Bronchial epithelial cell (primary cell): Measurements from ENCODE around the gene PFDN1. TPM values are rescaled to one million over a fixed set of nuclear protein-coding genes. Genes with fewer than 3 reads are reported as not detected.
A peak's percentile ranks its signal among the peaks of the same experiment; 100 is the strongest.

ENCODE experiments used
- DNase-seq: peaks from one replicate; pipeline ENCODE4 v3.0.0-alpha.2; 2010; ENCODE audit warnings: low read depth
- FAIRE-seq: peaks from 2 replicates; lab custom pipeline; 2011; peaks lifted over from hg19 to GRCh38; lab: Jason Lieb, UNC
- H3K27me3 ChIP-seq: 2 replicates; pipeline ENCODE4 v1.5.1; 2011; ENCODE audit warnings: low read length; ENCODE audit not compliant: control insufficient read depth, insufficient read depth
- H3K36me3 ChIP-seq: 2 replicates; pipeline ENCODE4 v1.5.1; 2011; ENCODE audit warnings: low read length; ENCODE audit not compliant: control insufficient read depth, insufficient read depth
- H3K4me3 ChIP-seq: 2 replicates; pipeline ENCODE4 v1.5.1; 2011; ENCODE audit warnings: mild to moderate bottlenecking, low read depth, low read length, control low read depth
- CTCF ChIP-seq: IDR thresholded peaks from 2 replicates; pipeline ENCODE4 v1.5.1; 2011; ENCODE audit warnings: mild to moderate bottlenecking, moderate library complexity, low read length, control low read depth, inconsistent platforms; ENCODE audit not compliant: insufficient read depth, severe bottlenecking
- total RNA-seq: library from RNA; depleted of rRNA; stranded (reverse); fragments of >200 nt; gene quantifications from 2 replicates; pipeline ENCODE4 v1.2.1, GENCODE V29; 2014

PFDN1 gene
- total RNA-seq, 1 donor from 2014 or later: 34.5 TPM

- TF ChIP-seq CTCF: no peak
- Histone ChIP-seq H3K4me3 (no peak overlapping the region), H3K27me3 (no peaks in the 10 kb centered on the region), H3K36me3 (peaks cover 2% of the 10 kb centered on the region)
- DNase-seq (peak; percentile 65), FAIRE-seq (no peak)
These were observed 9.6 kb downstream of the PFDN1 start for GRCh38 chr5:140293091-140293848.

- DNase-seq: peak; percentile 74
- Histone ChIP-seq H3K36me3 (peaks cover 2% of the 10 kb centered on the region), H3K4me3 (no peak overlapping the region), H3K27me3 (no peaks in the 10 kb centered on the region)
- no peak for TF ChIP-seq CTCF
- no peak for FAIRE-seq
These were observed 10.5 kb downstream of the PFDN1 start for GRCh38 chr5:140292212-140293036.

- Histone ChIP-seq H3K4me3 (no peak overlapping the region), H3K27me3 (no peaks in the 10 kb centered on the region), H3K36me3 (peaks cover 2% of the 10 kb centered on the region)
- no peak for TF ChIP-seq CTCF
- FAIRE-seq: no peak
- DNase-seq: no peak
These were observed 14.9 kb downstream of the PFDN1 start for GRCh38 chr5:140287801-140288521.

- no peak overlapping the region for H3K4me3 ChIP-seq
- no peaks in the 10 kb centered on the region for H3K27me3 ChIP-seq
- TF ChIP-seq CTCF: no peak
- peaks cover 2% of the 10 kb centered on the region for H3K36me3 ChIP-seq
- DNase-seq (no peak), FAIRE-seq (no peak)
These were observed 16.5 kb downstream of the PFDN1 start for GRCh38 chr5:140286424-140286823.

GRCh38 chr5:140284013-140284412 lies 18.9 kb downstream of the PFDN1 start:
- no peak for TF ChIP-seq CTCF
- no peaks in the 10 kb centered on the region for H3K36me3 ChIP-seq
- FAIRE-seq (no peak), DNase-seq (no peak)
- no peaks in the 10 kb centered on the region for H3K27me3 ChIP-seq
- no peak overlapping the region for H3K4me3 ChIP-seq
